ENCODE results near the gene TOX3. TPM values are rescaled to one million over a fixed set of nuclear protein-coding genes. Genes with fewer than 3 reads are reported as not detected.

Gene TOX3
- total RNA-seq, 1 donor from 2014 or later, result 54.8 TPM

DNA sequence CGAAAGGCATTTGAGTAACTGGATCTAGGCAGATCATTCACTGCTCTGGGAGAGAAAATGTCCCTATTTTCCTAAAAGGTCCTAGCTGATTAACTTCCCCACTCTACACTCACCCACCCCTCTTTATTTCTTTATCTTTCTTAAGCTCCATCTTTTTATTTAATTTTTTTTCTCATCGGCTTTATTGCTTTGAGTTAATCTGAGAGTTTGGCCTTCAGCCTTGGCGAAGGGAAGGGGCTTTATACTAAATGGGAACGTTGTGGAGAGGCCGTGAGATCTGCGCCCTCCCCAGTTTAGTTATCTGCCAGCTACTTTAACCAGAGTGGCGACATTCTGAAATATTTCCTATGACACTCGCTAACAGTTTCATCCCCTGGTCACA lies 882 bp upstream of the TOX3 start:
- peaks cover 8% of the 10 kb centered on the region for H3K4me1 Mint-ChIP-seq (ENCODE audit: low read depth, unreplicated experiment)

DNA sequence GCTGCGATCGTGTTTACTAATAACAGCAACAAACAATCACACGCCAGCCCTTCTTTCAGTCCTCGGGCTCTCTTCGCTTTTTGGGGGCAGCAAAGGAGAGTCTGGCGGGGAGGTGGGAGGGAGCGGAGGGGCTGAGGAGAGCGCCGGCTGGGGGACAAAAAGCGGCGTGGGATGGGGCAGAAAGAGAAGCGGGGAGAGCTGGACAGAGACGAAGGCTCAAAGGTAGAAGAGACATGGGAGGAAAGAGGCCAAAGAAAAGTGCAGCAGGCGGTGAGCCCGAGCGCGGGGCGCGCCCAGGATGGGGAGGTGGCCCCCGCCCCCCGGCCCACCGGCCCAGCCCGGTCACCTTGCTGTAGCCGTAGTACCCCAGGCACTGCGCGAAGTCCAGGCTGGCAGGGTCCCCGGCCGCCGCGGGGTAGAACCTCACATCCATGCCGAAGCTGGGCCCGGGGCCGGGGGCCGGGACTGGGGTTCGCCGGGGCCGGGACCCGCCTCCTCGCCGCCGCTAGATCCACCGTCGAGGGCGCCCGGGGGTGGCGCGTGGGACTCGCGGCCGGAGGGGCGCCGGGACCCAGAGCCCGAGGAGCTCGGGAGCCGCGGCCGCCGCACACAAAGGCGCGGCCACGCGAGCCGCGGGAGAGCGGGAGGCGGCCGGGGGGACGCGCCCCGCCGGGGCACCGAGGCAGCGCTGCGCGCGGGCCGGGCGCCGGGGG lies 496 bp downstream of the TOX3 start:
- peak overlapping the region; percentile 99 for H3K4me3 Mint-ChIP-seq (ENCODE audit: unreplicated experiment)
- TF ChIP-seq, protein P1, sequence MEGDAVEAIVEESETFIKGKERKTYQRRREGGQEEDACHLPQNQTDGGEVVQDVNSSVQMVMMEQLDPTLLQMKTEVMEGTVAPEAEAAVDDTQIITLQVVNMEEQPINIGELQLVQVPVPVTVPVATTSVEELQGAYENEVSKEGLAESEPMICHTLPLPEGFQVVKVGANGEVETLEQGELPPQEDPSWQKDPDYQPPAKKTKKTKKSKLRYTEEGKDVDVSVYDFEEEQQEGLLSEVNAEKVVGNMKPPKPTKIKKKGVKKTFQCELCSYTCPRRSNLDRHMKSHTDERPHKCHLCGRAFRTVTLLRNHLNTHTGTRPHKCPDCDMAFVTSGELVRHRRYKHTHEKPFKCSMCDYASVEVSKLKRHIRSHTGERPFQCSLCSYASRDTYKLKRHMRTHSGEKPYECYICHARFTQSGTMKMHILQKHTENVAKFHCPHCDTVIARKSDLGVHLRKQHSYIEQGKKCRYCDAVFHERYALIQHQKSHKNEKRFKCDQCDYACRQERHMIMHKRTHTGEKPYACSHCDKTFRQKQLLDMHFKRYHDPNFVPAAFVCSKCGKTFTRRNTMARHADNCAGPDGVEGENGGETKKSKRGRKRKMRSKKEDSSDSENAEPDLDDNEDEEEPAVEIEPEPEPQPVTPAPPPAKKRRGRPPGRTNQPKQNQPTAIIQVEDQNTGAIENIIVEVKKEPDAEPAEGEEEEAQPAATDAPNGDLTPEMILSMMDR (IDR thresholded peaks at IDR 0.05; ENCODE audit: partially characterized antibody, unreplicated experiment), result no peak
- no peaks in the 10 kb centered on the region for H3K36me3 Mint-ChIP-seq (ENCODE audit: unreplicated experiment)
- H3K27me3 Mint-ChIP-seq (ENCODE audit: unreplicated experiment), result peaks cover 6% of the 10 kb centered on the region
- peak; percentile 44 for DNase-seq
- H3K27ac Mint-ChIP-seq (ENCODE audit: unreplicated experiment), result peak overlapping the region; percentile 79
- H3K9me3 Mint-ChIP-seq (ENCODE audit: unreplicated experiment), result peaks cover 13% of the 10 kb centered on the region
- H3K4me1 Mint-ChIP-seq (ENCODE audit: low read depth, unreplicated experiment), result peaks cover 12% of the 10 kb centered on the region

More for the DNA sequence above, 882 bp upstream of the TOX3 start:
- DNase-seq, result no peak
- H3K27ac Mint-ChIP-seq (ENCODE audit: unreplicated experiment), result peak overlapping the region; percentile 59
- H3K36me3 Mint-ChIP-seq (ENCODE audit: unreplicated experiment), result no peaks in the 10 kb centered on the region
- TF ChIP-seq, protein P1 (IDR thresholded peaks at IDR 0.05; ENCODE audit: partially characterized antibody, unreplicated experiment), result no peak
- H3K4me3 Mint-ChIP-seq (ENCODE audit: unreplicated experiment), result peak overlapping the region; percentile 81
- H3K9me3 Mint-ChIP-seq (ENCODE audit: unreplicated experiment), result peaks cover 13% of the 10 kb centered on the region
- H3K27me3 Mint-ChIP-seq (ENCODE audit: unreplicated experiment), result peaks cover 6% of the 10 kb centered on the region

- Mint-ChIP-seq H3K36me3 (ENCODE audit: unreplicated experiment) (no peaks in the 10 kb centered on the region), H3K4me1 (ENCODE audit: low read depth, unreplicated experiment) (peaks cover 14% of the 10 kb centered on the region), H3K9me3 (ENCODE audit: unreplicated experiment) (peaks cover 13% of the 10 kb centered on the region), H3K27me3 (ENCODE audit: unreplicated experiment) (peaks cover 6% of the 10 kb centered on the region), H3K4me3 (ENCODE audit: unreplicated experiment) (peak overlapping the region; percentile 99), H3K27ac (ENCODE audit: unreplicated experiment) (peak overlapping the region; percentile 79)
- no peak for DNase-seq
- TF ChIP-seq, protein P1 (IDR thresholded peaks at IDR 0.05; ENCODE audit: partially characterized antibody, unreplicated experiment), result no peak
Measured at GRCh38 chr16:52545898-52546266, 1.1 kb downstream of the TOX3 start.

DNA sequence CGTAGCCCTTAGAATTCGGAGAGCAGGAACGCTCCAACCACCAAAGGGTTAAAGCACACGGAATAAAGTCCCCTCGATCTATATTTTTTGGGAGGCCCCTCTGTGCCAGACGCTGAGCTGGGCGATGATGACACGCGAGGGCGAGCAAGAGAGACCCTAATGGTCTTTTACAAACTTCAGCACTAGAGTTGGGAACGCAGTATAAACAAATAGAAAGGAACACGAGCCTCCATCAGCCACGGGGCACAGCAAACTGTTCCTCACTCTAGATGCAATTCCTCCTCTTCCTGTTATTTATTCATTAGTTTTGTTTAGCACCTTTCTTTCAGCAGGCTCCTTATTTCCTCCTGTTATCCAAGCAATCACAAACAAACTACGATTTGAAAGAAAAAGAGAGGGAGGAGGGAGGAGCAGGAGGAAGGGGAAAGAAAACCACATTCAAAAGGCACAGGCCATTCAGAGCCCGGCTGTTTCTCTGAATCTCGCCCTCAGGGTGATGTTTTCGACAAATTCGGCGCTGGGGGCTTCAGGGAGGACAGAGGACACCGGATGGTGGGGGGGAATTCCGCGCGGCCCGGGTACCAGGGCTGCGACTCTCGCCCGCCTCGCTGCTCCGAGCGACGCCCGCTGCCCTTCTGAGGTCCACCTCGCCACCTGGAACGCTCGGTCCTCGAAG lies 1.6 kb downstream of the TOX3 start:
- no peaks in the 10 kb centered on the region for H3K36me3 Mint-ChIP-seq (ENCODE audit: unreplicated experiment)
- peaks cover 16% of the 10 kb centered on the region for H3K4me1 Mint-ChIP-seq (ENCODE audit: low read depth, unreplicated experiment)
- H3K27ac Mint-ChIP-seq (ENCODE audit: unreplicated experiment), result peak overlapping the region; percentile 83
- H3K9me3 Mint-ChIP-seq (ENCODE audit: unreplicated experiment), result peaks cover 13% of the 10 kb centered on the region
- peak; percentile 48 for DNase-seq
- TF ChIP-seq, protein P1 (IDR thresholded peaks at IDR 0.05; ENCODE audit: partially characterized antibody, unreplicated experiment), result no peak
- peak overlapping the region; percentile 99 for H3K4me3 Mint-ChIP-seq (ENCODE audit: unreplicated experiment)
- H3K27me3 Mint-ChIP-seq (ENCODE audit: unreplicated experiment), result peaks cover 6% of the 10 kb centered on the region

DNA sequence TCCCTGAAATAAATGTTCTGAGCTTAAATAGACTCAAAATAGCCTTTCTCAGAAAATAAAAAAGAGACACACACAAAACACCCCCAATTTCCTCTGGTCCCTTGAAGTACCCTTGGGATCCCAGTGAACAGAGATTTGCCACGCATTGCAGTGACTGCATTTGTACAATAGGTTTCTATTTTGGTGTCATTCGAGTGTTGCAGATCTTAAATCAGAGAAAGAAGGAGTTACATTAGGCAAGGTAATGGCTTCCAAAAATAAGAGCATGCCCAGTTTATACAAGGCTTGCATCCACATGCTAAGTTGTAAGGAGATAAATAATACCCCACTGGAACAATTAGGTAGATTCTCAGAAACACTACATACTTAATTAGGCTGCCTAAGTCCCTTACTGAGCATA lies 2.2 kb downstream of the TOX3 start:
- H3K27ac Mint-ChIP-seq (ENCODE audit: unreplicated experiment), result peak overlapping the region; percentile 83
- peaks cover 13% of the 10 kb centered on the region for H3K9me3 Mint-ChIP-seq (ENCODE audit: unreplicated experiment)
- H3K4me1 Mint-ChIP-seq (ENCODE audit: low read depth, unreplicated experiment), result peaks cover 17% of the 10 kb centered on the region
- peaks cover 6% of the 10 kb centered on the region for H3K27me3 Mint-ChIP-seq (ENCODE audit: unreplicated experiment)
- H3K36me3 Mint-ChIP-seq (ENCODE audit: unreplicated experiment), result no peaks in the 10 kb centered on the region
- DNase-seq, result no peak
- TF ChIP-seq, protein P1 (IDR thresholded peaks at IDR 0.05; ENCODE audit: partially characterized antibody, unreplicated experiment), result no peak
- H3K4me3 Mint-ChIP-seq (ENCODE audit: unreplicated experiment), result peak overlapping the region; percentile 99
